DOHH2 (cell line): ENCODE measurements around the gene GNL1.

ENCODE experiments used
- CTCF ChIP-seq: fragments of 200-600 bp; sonication (generic); IDR thresholded peaks from one replicate; pipeline ENCODE4 v1.5.1; 2014; ENCODE audit warnings: antibody characterized with exemption, mild to moderate bottlenecking, low read depth, low read length; ENCODE audit not compliant: poor library complexity, severe bottlenecking
- EZH2phosphoT487 ChIP-seq: fragments of 200-600 bp; sonication (generic); IDR thresholded peaks from 2 replicates; pipeline ENCODE4 v1.6.1; 2017; ENCODE audit warnings: borderline replicate concordance, mild to moderate bottlenecking, antibody characterized with exemption, low read length, moderate library complexity, mixed read lengths

- TF ChIP-seq CTCF (no peak), EZH2phosphoT487 (no peak)
Measured at GRCh38 chr6:30600451-30600961, 44.2 kb upstream of the GNL1 start.
